Activated effector memory CD4-positive, alpha-beta T cell treated with Interleukin-2 at 50 U/mL for 16 hours (primary cell): Measurements from ENCODE around the gene BNC2.

Experiments
- DNase-seq: peaks from one replicate; pipeline ENCODE4 v3.0.0-alpha.2; 2020

BNC2 gene

GRCh38 chr9:16434526-16434925, 435.9 kb downstream of the BNC2 start:
- DNase-seq = no peak

GRCh38 chr9:16433494-16433893, 437.0 kb downstream of the BNC2 start:
- DNase-seq = no peak

- DNase-seq = no peak
Observed at GRCh38 chr9:16431666-16432392, 438.6 kb downstream of the BNC2 start.

GRCh38 chr9:16429671-16430070, 440.8 kb downstream of the BNC2 start:
- DNase-seq = no peak

GRCh38 chr9:16427873-16428427, 442.5 kb downstream of the BNC2 start:
- no peak for DNase-seq

- no peak for DNase-seq
Observed at GRCh38 chr9:16426716-16427115, 443.8 kb downstream of the BNC2 start.

- DNase-seq = no peak
Observed at GRCh38 chr9:16425562-16426231, 444.8 kb downstream of the BNC2 start.

- no peak for DNase-seq
Observed at GRCh38 chr9:16422114-16422513, 448.4 kb downstream of the BNC2 start.

GRCh38 chr9:16421532-16421931, 448.9 kb downstream of the BNC2 start:
- no peak for DNase-seq

- no peak for DNase-seq
Observed at GRCh38 chr9:16419124-16419523, 451.3 kb downstream of the BNC2 start.

- DNase-seq = no peak
Observed at GRCh38 chr9:16418721-16419120, 451.7 kb downstream of the BNC2 start.

- DNase-seq = no peak
Observed at GRCh38 chr9:16417749-16418148, 452.7 kb downstream of the BNC2 start.

- no peak for DNase-seq
Observed at GRCh38 chr9:16417161-16417560, 453.3 kb downstream of the BNC2 start.

GRCh38 chr9:16414451-16414850, 456.0 kb downstream of the BNC2 start:
- DNase-seq = no peak

GRCh38 chr9:16413509-16414016, 456.9 kb downstream of the BNC2 start:
- DNase-seq = no peak

- DNase-seq = no peak
Observed at GRCh38 chr9:16412740-16413139, 457.7 kb downstream of the BNC2 start.

- no peak for DNase-seq
Observed at GRCh38 chr9:16411311-16411710, 459.2 kb downstream of the BNC2 start.

- DNase-seq = no peak
Observed at GRCh38 chr9:16410601-16411280, 459.7 kb downstream of the BNC2 start.

GRCh38 chr9:16407617-16408016, 462.9 kb downstream of the BNC2 start:
- DNase-seq = no peak

GRCh38 chr9:16406526-16407225, 463.8 kb downstream of the BNC2 start:
- no peak for DNase-seq

- DNase-seq = no peak
Observed at GRCh38 chr9:16405421-16405820, 465.0 kb downstream of the BNC2 start.

GRCh38 chr9:16401701-16402100, 468.8 kb downstream of the BNC2 start:
- DNase-seq = no peak

- DNase-seq = no peak
Observed at GRCh38 chr9:16398691-16399090, 471.8 kb downstream of the BNC2 start.
